Hypothalamus (tissue), 51 donors: ENCODE data around the gene GET4.
A peak's percentile ranks its signal among the peaks of the same experiment; 100 is the strongest.

Source experiments
- DNase-seq, 51 donors: peaks; one replicate each; lab custom pipeline; 2025; lab: John Stamatoyannopoulos, UW

GET4 gene, protein sequence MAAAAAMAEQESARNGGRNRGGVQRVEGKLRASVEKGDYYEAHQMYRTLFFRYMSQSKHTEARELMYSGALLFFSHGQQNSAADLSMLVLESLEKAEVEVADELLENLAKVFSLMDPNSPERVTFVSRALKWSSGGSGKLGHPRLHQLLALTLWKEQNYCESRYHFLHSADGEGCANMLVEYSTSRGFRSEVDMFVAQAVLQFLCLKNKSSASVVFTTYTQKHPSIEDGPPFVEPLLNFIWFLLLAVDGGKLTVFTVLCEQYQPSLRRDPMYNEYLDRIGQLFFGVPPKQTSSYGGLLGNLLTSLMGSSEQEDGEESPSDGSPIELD

DNA sequence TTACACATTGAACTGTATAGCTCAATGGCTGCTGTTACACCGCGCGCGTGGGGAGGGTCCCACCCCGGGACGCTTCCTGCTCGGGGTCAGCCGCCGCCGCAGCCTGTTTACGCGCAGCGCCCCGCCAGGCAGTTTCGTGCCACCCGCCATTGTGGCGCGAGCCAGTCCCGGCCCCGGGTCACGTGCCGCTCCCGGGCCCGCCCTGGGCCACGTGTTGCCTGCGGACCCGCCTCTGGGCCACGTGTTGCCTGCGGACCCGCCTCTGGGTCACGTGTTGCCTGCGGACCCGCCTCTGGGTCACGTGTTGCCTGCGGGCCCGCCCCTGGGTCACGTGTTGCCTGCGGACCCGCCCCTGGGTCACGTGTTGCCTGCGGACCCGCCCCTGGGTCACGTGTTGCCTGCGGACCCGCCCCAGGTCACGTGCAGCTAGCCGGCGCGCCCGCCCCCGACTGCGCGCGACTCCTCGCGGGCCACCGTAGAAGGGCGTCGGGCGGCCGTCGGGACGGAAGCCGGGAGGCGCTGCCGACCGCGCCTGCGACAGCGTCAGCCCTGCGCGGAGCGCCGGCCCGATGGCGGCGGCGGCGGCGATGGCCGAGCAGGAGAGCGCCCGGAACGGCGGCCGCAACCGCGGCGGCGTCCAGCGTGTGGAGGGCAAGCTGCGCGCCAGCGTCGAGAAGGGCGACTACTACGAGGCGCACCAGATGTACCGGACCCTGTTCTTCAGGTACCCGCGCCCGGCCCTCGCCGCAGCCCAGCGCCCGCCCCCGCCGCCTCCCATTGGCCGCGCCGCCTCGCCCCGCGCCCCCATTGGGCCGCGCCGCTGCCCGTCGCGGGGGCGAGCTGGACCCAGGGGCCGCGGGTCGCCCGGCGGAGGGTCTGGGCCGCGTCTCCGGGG lies at the start of gene GET4:
Gene GET4 (plus strand): TSS at position 478 of the 895 bp plus-strand sequence. CDS start 92 bp downstream, at position 570.
- peak; percentile 65 to 100 (median 97) for DNase-seq

DNA sequence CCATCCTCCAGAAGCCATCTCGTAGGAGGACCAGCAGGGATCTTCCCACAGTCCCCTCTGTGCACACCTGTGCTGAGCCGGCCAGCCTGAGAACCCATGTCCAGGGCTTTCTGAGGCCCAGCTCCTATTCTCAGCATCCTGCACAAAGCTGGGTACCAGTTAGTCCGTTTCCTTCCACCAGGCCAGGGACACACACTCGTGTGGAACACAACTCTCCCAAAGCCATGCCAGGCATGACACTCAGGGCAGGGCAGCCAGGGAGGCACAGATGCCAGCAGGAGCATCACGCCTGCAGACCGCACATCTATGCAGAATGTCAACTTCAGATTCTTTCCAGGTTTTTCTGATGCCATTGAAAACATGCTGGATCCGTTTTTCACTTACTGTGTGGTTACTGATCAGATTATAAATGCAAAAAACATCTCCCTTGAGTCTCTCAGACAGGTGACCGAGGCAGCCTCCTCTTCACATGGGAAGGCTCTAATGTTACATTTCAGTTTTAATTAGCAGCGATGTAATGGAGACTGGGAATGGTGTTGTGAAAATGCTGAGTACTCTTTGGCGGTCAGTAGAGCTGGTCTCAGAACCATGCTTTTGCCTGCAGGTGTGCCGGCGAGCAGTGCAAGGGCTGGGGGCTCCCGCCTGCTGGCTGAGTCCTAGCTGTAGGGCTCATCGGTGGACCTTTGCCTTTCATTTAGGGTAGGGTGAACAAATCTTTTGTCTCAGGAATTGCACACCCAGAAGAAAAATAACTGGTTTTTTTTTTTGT lies 47.4 kb upstream of the GET4 start:
- DNase-seq, result no peak

DNA sequence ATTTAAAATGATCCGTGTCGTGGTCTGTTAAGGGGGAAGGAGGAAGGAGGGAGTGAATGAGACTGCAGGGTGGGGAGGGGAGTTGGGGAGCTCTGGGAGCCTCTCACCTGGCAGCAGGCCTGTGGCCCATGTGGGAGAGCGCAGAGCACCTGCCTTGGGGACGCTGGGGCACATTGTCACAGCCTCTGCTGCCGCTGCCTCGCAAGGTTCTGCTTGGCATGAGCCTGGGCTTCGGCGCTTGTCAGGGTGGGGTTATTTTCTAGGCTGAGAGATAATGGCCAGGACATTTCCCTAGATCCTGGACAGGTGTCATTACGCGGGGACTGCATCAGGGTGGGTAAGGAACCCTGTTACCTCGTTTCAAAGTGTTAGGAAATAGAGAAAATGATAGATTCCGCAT lies 46.3 kb upstream of the GET4 start:
- DNase-seq, result no peak

DNA sequence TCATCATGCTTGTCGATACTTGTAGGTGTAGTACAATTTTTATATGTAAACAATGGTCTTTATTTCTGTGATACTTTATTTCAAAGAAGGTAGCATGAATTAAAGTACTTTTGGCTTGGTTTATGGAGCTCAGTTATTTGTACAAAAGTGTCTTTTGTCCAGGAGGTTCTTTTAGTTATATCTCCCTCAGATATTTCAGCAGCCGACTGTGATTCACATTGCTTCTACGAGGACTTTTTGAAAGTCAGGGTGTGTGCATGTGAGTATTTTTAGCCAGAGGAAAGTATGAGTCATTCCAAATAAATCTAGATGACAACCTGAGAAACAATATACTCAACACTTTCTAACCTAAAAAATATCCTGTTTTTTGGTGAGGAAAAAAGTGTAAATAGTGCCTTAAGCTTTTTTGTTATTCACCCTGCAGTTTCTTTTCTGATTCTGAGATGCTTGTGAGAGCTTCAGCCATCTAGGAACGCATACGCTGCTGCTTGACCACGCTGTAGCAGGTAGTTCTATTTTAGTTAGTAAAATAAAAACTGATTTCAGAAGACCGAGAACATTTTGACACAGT lies 44.7 kb upstream of the GET4 start:
- DNase-seq, result peak in 1 of 51 donors; percentile 48

DNA sequence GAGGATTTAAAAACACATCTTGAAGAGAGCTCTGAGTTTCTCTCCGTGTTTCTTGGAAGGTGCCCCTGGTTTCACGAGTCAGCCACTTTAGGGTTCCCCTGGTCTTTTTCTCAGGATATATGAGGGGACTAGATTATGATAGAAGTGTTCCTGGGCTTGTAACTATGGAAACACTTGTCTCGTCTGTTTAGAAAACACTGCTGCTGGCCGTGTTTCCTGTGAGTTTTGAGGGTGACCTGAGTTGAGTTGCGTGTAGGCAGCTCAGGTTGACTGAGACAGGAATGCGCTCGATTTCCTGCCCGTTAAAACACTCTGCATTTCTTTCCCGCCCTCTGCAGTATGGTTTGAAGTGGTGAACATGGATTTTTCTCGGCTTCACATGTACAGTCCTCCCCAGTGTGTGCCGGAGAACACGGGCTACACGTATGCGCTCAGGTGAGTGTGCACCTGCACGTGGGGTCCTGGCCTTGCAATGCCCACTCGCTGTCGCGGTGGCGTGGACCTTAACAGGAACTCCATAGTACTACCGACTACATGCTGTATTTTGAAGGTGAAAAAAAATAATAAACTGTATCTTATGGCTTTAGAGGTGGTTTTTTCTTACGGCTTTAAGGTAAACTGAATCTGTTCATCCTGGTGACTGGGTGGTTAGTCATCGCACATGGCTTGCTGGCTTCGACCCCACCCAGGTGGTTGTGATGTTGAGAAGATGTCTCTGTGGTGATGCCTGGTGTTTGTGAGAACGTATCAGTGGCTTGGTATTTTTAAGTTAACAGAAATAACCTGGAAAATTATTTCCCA lies 44.0 kb upstream of the GET4 start, which contains the start of gene SUN1:
Gene SUN1 (plus strand): TSS at position 310 of the 801 bp plus-strand sequence. CDS start 49 bp downstream, at position 359.
- DNase-seq, result peak in 2 of 51 donors; percentile 21 to 58

DNA sequence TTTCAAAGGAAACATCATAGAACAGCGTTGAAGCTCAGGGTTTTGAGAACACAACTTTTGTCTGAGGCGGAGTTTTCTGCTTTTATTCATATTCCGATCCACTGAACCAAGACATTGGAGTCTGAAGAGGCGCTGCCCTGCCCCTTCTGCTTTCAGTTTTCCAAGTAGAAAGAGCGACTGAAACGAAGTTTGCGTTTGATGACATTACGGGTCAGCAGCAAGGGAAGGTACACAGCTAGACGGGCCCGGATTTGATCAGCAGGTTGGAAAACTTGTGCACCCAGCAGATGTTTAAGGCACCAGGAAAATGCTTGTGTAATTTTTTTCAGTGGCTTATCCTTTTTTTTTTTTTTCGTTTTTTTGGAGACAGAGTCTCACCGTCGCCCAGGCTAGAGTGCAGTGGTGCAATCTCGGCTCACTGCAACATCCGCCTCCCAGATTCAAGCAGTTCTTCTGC lies 43.4 kb upstream of the GET4 start:
- no peak for DNase-seq

DNA sequence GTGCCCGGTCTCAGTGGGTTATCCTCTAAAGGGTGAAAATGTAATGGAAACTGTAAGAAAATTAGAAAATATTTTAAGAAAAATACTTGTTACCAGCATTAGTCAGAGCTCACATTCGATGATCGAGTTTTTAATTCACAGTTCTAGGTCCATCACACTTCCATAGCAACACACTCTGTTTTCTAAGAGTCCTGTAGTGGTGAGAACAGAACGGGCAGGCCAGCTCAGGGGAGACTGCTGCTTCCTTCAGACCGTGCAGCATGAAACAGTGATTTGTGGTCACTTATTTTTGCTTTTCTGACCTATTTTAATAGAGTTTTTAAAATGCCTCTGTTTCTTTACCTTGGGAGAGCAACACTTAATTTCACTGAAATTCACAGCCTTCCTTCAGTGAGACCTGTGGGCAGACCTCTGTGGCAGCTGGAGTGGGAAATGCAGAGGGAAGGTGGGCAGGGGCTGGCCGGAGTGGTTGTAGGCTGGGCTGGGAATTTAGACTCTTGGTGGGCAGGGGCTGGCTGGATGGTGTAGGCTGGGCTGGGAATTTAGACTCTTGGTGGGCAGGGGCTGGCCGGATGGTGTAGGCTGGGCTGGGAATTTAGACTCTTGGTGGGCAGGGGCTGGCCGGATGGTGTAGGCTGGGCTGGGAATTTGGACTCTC lies 42.6 kb upstream of the GET4 start:
- no peak for DNase-seq

DNA sequence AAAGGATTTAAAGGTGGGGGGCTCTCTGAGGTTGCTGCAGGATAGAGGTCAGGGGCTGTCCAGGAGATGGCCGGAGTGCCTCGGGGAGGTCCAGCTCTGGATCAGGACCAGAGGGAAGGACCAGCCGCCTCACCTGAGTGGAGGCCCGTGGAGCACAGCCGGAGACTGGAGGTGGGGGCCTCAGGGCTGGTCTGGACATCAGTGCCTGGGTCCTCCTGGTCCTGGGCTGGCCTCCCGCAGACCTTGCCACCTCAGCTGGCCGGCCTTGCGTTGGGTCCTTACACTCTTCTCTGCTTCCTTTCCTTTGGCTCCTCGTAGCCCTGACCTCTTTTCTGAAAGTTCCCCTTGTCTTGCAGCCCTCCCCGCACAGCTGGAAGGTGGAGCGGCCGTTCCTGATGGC lies 42.1 kb upstream of the GET4 start:
- DNase-seq, result no peak

DNA sequence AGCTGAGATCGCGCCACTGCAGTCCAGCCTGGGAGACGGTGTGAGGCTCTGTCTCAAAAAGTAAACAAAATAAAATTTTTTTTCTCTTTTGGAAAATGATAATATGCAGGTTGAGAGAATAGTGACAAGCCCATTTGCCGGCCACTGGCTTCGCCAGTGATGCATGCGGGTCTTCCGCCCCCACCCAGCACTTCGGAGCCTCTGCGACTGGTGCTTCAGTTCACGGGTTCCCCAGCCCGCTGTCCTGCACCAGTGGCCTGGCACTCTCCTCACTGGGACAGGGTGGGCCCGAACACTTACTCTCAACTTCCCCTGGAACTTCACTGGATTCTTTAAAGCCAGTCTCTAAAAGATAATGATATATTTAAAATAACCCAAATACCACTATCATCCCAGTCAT lies 41.3 kb upstream of the GET4 start:
- no peak for DNase-seq

DNA sequence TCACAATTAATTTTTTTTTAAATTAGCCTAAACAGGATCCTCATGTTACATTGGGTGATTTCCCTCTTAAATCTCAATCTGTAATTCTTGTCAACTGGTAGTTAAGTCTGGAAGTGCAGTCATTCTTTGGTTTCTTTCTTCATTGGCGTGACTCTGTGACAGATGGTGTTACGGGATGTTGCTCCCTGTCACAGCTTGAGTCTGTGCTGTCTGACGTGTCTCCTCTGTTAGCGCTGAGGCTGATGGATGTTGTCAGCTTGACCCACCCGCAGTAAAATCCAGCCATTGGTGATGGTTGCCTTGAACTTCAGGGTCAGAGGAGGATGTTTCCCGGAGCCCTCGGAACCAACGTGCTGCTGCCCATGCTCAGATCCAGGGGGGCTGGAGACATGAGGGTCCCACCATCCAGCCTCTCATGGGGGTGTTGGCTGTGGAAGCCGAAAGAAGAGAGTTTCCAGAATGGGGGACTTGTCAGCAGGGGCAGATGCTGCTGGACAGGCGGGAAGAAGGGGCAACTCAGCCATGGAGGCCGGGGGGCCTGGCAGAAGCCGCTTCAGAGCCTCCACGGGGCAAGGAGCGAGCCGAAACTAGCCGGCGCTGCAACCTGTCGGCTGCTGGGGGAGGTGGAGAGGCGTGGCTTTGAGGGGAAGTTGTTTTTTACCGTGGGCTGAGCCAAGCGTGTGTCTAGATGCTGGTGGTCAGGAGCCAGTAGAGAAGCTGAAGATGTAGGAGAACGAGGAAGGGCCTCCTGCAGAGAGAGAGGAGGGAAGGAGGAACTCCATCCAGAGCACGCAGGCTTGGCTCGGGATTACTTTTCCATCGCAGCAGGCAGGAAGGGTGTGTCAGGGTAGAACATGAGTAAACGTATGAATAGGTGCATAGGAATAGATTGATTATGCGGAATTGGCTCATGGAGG lies 40.6 kb upstream of the GET4 start:
- no peak for DNase-seq

DNA sequence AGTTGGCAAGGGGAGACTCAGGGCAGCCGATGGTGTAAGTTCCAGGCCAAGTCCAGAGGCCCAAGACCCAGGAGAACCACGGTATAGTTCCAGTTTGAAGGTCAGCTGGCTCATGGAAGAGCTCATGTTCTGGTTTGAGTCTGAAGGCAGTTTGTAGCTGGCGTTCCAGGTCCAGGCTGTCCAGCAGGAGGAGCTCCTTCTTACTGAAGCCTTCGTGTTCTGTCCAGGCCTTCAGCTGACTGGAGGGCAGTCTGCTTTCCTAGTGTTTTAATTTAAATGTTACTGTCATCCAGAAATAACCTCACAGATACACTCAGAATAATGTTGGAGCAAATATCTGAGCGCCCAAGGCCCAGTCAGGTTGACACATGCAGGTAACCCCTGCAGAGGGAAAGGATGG lies 39.9 kb upstream of the GET4 start:
- no peak for DNase-seq

DNA sequence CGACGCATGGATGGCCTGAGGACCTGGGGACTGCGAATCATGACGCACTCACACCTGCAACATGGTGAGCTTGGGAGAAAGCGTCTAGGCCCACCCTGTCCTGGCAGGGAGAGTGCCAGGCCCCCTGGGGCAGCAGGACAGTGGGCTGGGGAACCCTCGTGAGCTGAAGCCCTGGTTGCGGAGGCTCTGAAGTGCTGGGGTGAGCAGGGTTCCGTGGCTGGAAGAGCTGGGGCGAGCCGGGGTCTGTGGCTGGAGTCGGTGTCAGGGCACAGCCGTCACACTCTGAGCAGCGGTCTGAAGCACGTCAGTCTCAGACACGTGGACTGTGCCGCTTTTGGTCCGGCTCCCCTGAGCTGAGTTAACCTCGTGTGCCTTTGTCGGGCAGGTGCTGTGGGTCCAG lies 39.4 kb upstream of the GET4 start:
- no peak for DNase-seq

DNA sequence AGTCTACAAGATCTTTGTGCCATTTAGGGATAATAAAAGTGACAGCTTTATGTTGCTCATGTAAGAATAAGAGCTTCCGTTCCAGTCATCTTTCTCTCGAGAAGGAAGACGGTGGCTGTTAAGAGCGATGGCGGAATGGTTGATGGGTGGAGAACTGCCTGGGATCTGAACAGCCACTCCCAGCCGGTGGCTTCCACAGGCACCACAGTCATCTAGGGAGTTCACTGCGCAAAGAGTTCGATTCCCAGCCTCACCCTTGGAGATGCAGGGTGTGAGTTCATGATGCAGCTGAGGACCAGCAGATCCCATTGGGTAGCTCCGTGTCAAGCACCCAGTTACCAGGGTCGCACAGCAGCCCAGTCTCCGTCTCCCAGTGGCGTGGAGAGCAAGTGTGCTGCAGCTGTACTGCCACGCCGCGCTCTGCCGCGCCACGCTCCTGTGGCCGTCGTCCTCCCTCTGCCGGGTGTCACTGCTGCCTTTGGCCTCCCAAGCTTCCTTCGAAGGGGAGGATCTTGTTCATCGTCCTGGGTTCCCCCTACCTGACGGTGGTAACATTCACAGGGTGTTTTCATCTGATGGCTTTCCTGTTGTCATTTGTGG lies 36.3 kb upstream of the GET4 start:
- no peak for DNase-seq

DNA sequence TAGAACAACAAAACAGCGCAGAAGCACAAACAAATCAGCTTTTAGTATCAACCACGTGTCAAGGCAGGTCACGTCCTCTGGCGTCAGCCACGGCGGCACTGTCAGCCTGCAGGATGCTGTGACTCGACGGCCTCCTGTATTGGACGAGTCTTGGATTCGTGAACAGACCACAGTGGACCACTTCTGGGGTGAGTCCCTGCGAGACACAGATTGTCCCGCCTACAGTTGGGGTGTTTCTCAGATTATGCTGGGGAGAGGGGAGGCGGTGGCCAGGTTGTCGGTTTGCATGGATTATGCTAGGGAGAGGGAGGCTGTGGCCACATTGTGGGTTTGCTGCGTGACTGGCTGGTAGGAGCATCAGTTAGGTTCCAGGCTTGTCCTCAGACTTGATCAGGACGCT lies 34.4 kb upstream of the GET4 start:
- no peak for DNase-seq

DNA sequence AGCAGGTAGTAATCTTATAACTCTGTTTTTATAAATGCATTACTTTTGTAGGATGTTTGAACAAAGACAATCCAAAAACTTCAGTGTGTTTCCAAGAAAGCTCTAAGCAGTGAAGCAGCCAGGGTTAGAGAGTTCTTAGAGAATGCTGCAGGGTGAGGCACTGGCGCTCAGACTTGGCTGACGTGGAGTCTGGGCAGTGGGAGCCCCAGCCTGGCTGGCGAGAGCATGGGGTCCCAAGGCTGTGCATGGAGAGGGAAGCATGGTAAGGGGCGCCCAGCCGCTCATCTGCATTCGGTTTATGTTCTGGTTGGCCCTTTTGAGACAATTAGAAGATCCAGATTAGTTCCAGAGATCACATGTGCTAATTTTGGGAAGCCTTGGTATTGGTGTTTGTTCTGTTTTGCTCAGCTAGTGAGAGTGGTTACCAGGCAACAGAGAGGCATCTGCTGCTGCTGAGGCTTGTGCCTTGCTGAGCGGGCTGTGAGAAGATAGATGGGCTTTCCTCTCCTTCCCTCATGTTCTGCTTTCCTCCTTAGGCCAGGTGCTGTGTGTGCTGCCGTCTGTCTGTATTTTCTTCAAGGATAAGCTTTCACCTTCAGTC lies 33.8 kb upstream of the GET4 start:
- peak in 21 of 51 donors; percentile 4 to 78 (median 27) for DNase-seq

DNA sequence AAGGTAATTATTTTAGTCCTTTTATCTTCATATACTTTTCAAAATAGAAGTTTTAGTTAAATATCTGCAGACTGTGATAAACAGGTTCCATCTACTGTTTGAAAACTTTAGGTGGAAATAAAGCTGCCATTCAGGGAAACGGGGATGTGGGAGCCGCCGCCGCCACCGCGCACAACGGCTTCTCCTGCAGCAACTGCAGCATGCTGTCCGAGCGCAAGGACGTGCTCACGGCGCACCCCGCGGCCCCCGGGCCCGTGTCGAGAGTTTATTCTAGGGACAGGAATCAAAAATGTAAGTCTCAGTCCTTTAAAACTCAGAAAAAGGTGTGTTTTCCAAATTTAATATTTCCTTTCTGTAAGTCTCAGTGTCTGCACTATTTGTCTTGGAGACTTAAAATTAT lies 33.1 kb upstream of the GET4 start:
- no peak for DNase-seq

DNA sequence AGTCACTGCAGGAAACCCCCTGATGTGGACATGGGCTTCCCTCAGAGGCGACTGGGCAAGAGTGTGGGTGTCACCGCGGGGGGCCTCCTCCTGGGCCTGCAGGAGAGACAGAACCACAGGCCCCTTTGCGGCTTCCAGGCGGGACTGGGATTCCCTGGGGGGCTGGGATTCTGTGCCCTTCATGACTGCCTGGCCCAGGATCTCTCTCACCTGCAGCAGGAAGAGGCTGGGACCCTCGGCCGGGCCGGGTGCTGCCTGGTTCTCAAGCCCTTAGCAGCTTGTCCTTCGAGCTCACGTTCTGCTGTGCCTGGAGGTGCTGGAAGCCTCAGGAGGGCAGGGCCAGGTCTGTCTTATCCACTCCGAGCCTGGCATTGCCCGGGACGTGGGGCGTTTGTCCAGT lies 32.3 kb upstream of the GET4 start:
- no peak for DNase-seq
